Measurements from ENCODE around the gene TOP2B. TPM values are rescaled to one million over a fixed set of nuclear protein-coding genes. Genes with fewer than 3 reads are reported as not detected.

Gene TOP2B
- total and polyA plus RNA-seq, 9 of the 15 experiments (the other 6 are each of a cell fraction or from before 2014, with no cell fraction given), result 45.3 to 186 (median 134) TPM

DNA sequence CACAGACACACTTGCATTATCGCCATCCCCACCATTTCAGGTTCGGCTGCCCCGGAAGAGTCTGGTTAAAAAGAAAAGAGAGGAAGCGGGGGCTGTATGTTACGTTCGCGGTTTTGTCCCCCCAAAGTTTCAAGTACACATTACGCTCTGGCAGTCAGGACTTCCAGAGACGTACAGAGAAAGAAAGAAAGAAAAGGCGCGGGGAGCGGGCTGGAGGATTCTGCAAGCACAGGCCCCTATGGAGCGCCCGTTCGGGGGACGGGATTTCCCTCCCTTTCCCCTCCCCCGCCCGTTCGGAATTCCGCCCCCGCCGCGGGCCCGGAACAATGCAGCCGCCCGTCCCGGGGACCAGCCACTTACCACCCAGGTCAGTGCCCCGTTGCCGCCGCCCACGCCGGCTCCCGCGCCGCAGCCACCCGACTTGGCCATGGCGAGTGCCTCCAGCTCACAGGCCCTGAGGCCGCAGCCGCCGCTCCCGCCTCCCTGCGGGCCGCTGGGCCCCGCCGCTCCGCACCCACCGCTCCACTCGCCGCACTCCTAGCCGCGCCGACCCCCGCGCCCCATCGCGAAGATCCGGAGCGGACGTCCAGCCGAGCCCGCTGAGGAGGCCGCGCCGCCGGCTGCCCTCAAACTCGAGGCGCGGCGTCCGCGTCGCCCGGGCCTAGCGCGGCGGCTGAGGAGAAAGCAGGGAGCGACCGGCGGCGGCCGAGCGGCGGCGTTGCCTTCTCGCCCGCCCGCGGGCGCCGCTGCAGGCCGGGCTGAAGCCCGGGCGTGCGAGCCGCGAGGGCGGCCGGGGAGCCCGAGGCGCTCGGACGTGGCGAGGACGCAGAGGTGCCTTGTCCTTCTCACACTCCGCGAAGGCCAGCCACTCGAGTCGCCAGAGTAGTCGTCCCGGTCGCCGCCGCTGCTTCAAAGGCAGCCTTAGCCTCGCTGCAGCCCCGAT, 567 bp downstream of the TOP2B start (continued):
- TF ChIP-seq KLF13 (tag; IDR thresholded peaks at IDR 0.05; ENCODE audit: borderline replicate concordance, low read depth) (no peak), CBFA2T2 (conservative IDR thresholded peaks at IDR 0.05) (no peak), ATF6 (CRISPR knock-in tag; IDR thresholded peaks at IDR 0.05) (no peak), ZNF75A (CRISPR knock-in tag; IDR thresholded peaks at IDR 0.05) (no peak), ZNF24 (IDR thresholded peaks at IDR 0.05) (peak; percentile 31; the same call in 1 of the 2 replicates), TAL1 (IDR thresholded peaks at IDR 0.05) (no peak), KAT2B (IDR thresholded peaks at IDR 0.05; ENCODE audit: low read depth, low read length) (no peak), KDM2B (CRISPR knock-in tag; IDR thresholded peaks at IDR 0.05) (no peak), STAT5B (CRISPR knock-in tag; IDR thresholded peaks at IDR 0.05) (no peak), ZNF217 (CRISPR knock-in tag; IDR thresholded peaks at IDR 0.05) (no peak), KAT7 (CRISPR knock-in tag; IDR thresholded peaks at IDR 0.05; ENCODE audit: borderline replicate concordance) (peak; percentile 43; the same call in 1 of the 2 replicates), MAZ (CRISPR knock-in tag; conservative IDR thresholded peaks at IDR 0.05 in 1 of 2, IDR thresholded peaks at IDR 0.05 in 1 of 2) (peak in 1 of 2 experiments; percentile 13; a peak in 2 of 4 replicates), CBFA2T3 (IDR thresholded peaks at IDR 0.05) (no peak), TFAM (CRISPR knock-in tag; conservative IDR thresholded peaks at IDR 0.05) (no peak), ZNF311 (CRISPR knock-in tag; IDR thresholded peaks at IDR 0.05) (no peak), ZBTB26 (CRISPR knock-in tag; IDR thresholded peaks at IDR 0.05) (0 out of 2 replicates have a peak, but pooled peaks have one; percentile 43), HNRNPL (IDR thresholded peaks at IDR 0.05; ENCODE audit: low read depth, low read length) (no peak), CTCFL (IDR thresholded peaks at IDR 0.05; ENCODE audit: borderline replicate concordance, insufficient read depth, low read depth, low read length, poor library complexity, severe bottlenecking) (peak; percentile 8), CTCF (IDR thresholded peaks at IDR 0.05 in 2 of 3, conservative IDR thresholded peaks at IDR 0.05 in 1 of 3; ENCODE audit: insufficient read depth in 2 of 3, low read depth in 1 of 3, low read length in 3 of 3) (no peak; a peak in 1 of 6 replicates), POLR2H (tag; IDR thresholded peaks at IDR 0.05; ENCODE audit: low read depth) (no peak), FOXA1 (IDR thresholded peaks at IDR 0.05; ENCODE audit: borderline replicate concordance) (no peak)
